ENCODE measurements around the gene CHMP4A.
A peak's percentile ranks its signal among the peaks of the same experiment; 100 is the strongest.
"Not testable (repeated sequence)": the region's sequence is repeated elsewhere in the genome, so short reads cannot be mapped to it uniquely, and the experiment has no call there.

The CHMP4A gene

DNA sequence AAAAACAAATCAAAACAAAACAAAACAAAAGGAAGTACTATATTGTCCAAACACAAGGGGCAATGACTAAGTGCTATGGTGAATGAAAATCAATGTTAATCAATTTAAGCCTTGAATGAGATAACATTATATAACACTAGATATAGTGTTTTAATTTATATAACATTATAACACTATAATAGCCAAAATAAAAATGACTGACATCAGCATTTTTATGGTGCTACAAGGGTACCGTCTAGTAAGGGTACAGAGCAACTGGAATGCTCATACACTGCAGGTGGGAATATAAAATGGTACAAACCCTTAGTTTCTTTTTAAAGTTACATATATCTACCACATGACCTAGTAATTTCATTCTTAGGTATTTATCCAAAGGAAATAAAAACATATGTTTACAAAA is 13.2 kb upstream of the CHMP4A start:
- no peak for DNase-seq

DNA sequence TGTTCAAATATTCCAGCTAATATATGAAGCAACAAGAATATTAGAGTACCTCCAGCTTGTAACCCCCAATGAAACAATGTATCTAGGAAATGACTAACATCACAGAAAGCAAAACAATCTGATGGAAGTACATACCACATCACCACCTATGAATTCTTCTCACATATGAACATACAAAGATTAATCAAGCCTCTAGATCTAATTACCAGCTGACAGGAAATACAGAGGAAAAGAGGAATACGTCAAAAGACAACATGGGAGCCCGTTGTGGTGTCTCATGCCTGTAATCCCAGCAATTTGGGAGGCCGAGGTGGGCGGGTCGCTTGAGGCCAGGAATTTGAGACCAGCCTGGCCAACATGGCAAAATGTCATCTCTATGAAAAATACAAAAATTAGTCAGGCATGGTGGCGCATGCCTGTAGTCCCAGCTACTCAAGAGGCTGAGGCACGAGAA is 11.4 kb upstream of the CHMP4A start:
- no peak for DNase-seq

DNA sequence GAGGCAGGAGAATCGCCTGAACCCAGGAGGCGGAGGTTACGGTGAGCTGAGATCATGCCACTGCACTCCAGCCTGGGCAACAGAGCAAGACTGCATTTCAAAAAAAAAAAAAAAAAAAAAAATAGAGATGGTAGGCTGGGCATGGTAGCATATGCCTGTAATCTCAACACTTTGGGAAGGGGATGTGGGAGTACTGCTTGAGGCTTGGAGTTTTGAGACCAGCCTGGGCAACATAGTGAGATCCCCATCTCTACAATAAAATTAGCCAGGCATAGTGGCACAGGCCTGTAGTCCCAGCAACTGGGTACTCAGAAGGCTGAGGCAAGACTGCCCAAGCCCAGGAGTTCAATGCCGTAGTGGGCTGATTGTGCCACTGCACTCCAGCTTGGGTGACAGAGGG is 9.7 kb upstream of the CHMP4A start:
- not testable (repeated sequence) for DNase-seq

DNA sequence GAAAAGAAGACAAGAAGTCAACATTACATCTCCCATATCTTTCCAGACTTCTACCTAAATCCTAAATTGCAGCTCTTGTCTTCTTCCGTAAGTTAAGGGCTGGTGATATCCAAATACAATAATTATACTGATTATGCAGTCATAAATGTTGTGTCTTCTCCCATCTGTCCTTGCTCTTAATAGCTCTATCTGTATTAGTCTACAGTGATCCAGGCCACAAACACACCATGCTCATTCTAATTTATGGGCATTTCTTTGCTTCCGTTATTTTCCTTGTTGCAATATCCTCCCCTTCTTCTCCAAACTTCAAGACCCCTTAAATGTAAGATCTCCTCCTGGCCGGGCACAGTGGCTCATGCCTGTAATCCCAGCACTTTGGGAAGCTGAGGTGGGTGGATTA is 6.2 kb upstream of the CHMP4A start:
- no peak for DNase-seq

DNA sequence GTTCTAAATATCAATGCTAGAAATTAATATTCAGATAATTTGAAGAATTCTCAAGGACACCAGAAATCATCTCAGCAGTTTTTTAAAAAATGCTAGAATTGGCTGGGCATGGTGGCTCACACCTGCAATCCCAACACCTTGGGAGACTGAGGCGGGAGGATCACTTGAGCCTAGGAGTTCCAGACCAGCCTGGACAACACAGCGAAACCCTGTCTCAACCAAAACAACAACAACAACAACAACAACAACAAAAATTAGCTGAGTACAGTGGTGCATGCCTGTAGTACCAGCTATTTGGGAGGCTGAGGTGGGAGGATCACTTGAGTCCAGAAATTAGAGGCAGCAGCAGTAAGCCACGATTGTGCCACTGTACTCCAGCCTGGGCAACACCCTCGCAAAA is 5.8 kb upstream of the CHMP4A start:
- DNase-seq, result no peak

DNA sequence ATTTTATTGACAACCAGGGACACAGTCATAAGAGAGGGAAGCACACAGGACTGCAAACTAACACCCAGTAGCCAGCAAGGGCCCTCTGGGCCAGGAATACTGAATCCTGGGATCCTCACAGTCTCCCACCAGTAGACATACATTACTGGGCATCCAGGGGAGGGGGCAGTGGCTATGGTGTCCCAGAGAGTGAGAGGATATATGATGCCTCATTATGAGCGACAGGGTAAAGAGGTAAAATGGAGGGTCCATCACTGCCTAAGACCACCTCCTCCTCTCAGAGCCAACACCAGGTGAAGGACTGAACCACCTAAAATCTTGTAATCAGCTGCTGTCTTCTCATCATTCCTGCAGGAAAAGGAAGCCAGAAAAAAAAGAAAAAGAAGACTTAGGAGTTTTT is 3.6 kb upstream of the CHMP4A start:
- DNase-seq, result not testable (repeated sequence)

DNA sequence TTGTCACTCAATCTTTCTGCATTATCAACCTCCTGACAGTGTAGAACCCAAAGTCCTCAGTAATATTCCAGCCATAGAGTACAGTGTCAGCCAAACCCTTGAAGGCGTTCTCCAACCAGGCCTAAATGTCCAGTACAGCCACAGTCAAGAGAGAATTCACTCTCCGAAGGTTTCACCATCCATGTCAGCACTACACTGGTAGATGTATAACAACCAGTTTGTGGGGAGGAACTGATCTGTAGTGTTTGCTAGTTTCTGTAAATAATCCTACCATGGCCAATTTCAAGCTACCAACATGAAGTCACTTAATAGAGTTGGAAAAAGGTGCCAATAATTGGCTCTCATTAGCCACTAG is 3.0 kb upstream of the CHMP4A start:
- DNase-seq, result no peak

DNA sequence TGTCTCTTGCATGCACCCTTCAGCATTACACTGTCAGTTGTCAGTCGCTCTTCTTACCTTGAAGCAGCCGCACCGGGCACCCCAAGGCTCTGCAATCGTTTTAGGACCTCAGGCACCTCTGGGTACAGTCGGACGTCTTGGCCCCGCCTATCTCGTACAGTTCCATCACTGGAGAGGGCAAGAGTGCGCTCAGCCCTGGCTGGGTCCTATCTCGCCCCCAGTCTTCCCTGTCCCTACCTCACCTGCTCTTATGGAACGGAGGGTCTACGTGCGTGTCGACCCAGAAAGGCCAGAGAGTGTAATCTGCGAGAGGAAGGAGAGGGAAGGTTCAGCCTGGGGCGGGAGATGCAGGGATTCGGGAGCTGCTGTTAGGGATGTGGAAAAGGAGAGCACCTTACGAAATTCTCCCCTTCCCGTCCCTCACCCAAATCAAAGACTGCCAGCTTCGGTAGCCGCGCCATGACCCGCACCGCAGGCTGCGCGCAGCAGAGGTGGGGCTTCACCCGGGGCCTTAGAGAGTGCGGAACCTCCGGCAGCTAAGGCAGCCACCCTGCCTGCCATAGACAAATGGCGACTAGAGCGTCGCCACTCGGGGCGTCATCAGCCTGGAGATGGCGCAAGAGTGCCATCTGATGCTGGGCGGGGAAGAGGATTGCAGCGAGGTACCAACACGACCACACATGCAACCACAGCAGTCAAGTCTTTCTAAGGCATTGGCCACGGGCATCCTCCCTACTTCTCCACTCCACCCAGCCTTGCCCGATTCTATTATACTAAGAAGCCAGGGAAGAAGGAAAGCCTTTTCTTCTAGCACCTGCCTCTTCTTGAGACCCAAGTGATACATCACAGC is 2.4 kb upstream of the CHMP4A start, which contains the start of gene MDP1:
Gene MDP1, minus strand, starts transcription at position 572 of the 850 bp plus-strand sequence. Its CDS starts 111 bp downstream, at position 461.
- DNase-seq, result peak; percentile 20 to 89 (median 73)

DNA sequence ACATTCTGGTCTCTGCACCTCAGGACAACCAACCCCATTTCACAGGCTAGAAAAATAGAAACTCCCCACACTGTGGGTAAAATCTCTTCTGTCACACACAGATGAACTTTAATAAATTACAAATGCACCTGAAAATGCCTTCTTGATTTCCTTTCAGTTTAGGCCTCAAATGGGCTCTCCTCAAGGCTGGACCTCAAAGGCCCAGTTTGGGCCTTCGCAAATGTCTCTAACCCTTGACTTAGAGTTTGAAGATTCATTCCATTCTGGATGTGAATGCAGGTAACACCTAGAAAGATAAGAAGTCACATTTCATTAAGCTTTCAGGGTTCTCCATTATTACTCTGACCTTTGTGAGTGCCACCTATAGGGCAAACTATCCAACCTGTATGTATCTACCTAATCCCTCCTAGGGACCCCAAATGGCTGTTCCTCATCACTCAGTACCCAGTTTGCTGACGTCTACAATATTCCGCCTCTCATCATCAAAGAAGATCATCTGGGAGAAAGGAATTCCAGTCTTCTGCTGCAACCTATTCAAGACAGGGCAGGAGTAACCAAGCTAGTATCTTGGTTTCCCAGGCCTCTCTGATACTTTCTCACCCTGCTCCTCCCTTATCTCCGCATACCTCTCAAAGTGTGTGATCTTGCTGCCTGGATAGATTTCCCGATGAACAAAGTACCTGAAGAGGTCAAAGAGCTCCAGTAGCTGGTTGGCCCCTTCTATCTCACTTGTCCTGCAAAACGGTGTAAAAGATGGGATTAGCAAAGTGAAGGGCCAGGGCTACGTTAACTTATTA is 776 bp upstream of the CHMP4A start:
- DNase-seq, result no peak

DNA sequence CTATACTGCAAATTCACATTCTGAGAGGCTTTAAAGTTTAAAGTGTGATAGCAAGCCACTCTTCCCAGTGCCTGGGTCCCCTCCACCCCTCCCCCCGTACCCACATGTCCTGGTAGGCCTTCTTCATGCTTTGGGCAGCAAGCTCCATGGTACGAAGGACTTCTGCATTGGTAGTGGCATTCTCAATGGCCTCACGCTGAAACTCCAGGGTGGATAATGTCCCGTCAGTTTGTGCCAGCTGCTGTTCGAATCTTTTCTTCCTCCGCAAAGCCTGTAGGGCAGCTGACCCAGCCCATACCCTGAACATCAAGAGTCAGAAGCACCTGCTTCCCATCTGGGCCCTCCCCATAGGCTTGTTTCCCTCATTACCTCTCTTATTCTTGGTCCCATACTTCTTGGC is 2.0 kb downstream of the CHMP4A start:
- DNase-seq, result no peak

DNA sequence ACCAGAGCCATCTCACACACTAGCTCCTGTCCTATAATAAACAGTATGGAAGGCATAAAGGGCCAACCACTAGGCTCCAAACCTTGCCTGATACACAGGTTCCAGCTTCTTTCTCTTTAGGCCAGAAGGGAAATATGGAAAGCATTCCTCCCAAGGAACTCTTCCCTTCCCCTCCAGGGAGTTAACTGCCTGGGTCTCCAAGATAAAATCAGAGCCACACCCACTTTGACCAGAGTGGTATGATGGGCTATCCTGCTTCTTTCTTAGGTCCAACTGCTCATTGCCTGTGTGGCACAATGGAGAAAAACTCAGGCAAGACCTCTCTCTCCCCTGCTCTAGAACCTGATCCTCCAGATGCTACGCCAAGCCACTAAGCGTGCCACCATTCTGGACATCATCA is 5.7 kb downstream of the CHMP4A start:
- no peak for DNase-seq

DNA sequence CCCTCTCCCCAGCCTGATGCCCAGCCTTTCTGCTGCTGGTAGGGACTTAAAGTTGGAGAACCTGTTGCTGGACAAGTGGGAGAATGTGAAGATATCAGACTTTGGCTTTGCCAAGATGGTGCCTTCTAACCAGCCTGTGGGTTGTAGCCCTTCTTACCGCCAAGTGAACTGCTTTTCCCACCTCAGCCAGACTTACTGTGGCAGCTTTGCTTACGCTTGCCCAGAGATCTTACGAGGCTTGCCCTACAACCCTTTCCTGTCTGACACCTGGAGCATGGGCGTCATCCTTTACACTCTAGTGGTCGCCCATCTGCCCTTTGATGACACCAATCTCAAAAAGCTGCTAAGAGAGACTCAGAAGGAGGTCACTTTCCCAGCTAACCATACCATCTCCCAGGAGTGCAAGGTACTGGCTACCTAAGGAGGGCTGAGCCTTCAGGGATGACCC is 6.2 kb downstream of the CHMP4A start:
- DNase-seq, result no peak

DNA sequence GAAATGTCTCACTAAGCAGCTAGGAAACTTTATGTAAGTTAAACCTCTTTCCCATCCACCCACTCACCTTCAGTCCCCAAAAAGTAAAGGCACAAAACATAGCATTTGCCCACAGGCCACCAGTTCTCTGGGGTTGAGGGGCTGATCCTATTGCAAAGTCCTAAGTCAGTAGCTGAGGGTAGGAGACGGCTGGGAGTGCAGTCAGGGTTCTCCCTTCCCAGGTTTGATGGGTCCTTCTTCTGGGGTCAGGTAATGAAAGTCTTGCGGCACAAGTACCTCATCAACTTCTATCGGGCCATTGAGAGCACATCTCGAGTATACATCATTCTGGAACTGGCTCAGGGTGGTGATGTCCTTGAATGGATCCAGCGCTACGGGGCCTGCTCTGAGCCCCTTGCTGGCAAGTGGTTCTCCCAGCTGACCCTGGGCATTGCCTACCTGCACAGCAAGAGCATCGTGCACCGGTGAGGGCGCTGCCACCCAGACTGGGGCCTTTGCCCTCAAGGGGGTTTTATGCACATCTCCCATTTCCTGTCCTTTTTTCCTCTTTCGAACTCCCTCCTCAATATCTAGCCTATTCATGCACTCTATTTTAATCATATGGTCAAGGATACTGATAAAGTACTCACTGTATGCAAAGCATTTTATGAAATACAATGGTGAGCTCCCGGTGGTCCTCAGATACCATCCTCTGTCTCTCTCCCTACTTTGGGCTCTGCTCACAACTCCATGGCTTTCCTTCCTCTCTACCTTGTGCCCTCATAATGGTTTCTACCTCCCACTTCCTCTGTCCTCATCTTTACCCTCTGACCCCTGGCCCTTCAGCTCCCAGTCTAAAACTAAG is 6.8 kb downstream of the CHMP4A start:
- DNase-seq, result no peak

DNA sequence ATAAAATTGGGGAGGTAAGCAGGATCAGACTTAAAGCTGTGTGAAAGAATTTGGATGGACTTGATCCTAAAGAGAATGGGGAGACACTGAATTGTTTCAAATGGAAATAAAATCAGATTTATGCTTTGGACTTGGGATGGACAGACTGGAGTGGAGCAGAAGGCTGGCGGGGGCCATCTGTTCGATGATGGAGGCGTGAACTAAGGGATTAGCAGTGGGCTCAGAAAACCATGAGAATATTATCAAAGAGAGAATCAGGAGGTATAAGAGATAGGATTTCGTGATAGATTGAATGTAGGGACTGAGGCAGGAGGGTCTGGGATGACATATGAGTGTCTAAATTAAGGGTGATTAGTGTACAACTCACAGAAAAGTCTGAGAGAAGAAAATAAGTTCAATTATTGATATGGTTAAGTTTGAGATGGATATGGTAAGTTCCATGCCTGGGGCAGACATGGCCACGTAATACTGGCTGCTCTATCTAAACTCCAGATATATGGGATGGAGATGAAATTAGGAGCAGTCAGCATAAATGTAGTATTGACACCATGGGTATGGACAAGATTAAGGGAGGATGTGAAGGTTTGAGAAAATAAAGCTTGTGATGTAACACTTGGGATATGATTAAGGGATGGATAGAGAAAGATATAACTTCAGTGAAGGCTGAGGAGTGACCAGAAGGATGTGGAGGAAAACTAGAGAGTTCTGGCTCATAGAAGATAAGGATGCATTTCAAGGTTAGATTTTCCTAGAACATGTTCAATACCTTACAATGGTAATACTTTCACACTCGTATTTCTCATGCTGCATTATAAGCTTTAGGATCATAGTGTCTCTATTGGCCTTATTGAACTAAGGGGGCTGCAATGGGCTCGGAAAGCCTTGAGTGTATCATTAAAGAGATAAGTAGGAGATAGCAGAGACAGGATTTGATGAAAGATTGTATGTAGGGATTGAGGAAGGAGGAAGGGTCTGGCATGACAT is 8.8 kb downstream of the CHMP4A start:
- DNase-seq, result no peak

DNA sequence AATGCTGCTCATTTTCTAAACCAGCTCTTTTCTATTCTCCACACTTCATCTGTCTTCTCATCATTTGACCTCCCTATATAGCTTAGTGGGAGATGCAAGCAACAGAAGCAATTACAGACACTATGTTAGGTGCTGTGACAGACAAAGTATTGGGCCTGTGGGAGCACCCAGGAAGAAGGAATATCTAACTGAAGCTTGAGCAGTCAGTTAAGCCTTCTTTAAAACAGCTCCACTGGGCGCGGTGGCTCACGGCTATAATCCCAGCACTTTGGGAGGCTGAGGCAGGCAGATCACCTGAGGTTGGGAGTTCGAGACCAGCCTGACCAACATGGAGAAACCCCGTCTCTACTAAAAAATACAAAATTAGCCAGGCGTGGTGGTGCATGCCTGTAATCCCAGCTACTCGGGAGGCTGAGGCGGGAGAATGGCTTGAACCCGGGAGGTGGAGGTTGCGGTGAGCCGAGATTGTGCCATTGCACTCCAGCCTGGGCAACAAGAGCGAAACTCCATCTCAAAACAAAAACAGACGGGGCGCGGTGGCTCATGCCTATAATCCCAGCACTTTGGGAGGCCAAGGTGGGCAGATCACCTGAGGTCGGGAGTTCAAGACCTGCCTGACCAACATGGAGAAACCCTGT is 9.9 kb downstream of the CHMP4A start:
- DNase-seq, result not testable (repeated sequence)

DNA sequence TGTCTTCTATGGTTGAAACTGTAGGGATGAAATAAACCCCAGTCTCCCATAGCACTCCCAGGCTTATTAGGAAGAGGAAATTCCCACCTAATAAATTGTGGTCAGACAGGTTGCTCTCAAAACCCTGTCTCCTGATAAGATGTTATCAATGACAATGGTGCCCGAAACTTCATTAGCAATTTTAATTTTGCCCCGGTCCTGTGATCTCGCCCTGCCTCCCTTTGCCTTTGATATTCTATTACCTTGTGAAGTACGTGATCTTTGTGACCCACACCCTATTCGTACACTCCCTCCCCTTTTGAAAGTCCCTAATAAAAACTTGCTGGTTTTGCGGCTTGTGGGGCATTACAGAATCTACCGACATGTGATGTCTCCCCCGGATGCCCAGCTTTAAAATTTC is 10.8 kb downstream of the CHMP4A start:
- not testable (repeated sequence) for DNase-seq

DNA sequence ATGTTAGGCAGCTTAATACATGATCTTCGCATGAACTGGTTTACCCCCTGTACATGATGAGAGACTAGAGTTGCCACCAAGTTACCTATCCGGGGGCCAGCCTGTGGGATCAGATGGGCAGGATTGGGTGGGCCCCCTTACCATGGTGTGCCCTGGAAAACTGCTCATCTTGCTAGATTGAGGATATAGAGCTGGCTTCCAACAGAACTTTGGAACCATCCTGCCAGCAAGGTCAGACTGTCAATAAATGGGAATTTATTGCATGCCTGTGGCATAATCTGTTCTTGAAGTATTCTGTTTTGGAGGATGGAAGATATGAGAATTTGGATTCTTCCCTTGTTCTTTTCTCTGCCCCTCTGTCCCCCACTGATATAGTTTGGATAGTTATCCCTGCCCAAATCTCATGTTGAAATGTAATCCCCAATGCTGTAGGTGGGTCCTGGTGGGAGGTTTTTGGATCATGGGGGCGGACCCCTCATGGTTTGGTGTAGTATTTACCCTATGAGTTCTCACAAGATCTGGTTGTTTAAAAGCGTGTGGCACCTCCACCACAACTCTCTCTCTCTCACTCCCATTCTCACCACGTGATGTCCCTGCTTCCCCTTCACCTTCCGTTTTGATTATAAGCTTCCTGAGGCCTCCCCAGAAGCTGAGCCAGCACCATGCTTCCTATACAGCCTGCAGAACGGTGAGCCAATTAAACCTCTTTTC is 14.3 kb downstream of the CHMP4A start:
- DNase-seq, result no peak

DNA sequence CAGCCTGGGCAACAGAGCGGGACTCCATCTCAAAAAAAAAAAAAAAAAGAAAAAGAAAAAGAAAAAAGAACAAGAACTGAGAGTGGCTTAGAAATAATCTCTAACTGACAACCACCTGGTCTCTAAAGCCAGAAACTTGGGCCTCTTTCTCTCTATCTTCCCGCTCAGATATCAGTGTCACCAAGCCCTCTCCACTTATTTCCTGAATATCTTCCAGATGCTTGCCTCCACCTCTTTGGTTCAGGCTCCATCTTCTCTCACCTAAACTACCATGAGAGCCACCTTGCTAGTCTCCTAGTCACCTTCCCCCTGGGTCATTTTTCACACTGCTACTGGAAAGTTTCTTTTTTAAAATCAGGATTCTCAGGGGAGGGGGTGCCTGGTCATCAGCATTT is 16.2 kb downstream of the CHMP4A start:
- no peak for DNase-seq

All from hypothalamus (tissue), 51 donors.